ENCODE data around the gene TIPRL.

The TIPRL gene

GRCh38 chr1:168199056-168199455 is 20.3 kb downstream of the TIPRL start:
- TF ChIP-seq TAF1 (IDR thresholded peaks at IDR 0.05; ENCODE audit: borderline replicate concordance, insufficient read depth, low read length) (no peak), POLR2AphosphoS5 (IDR thresholded peaks at IDR 0.05; ENCODE audit: low read depth, low read length) (no peak), REST (IDR thresholded peaks at IDR 0.05; ENCODE audit: insufficient read depth in 1 of 2, low read depth in 2 of 2, low read length in 2 of 2) (no peak), SIN3A (IDR thresholded peaks at IDR 0.05; ENCODE audit: borderline replicate concordance, insufficient read depth, low read length) (no peak), FOXP2 (optimal IDR thresholded peaks at IDR 0.05; ENCODE audit: borderline replicate concordance, extremely low read depth, extremely low read length, insufficient read depth) (no peak)

- TF ChIP-seq TAF1 (IDR thresholded peaks at IDR 0.05; ENCODE audit: borderline replicate concordance, insufficient read depth, low read length) (no peak), SIN3A (IDR thresholded peaks at IDR 0.05; ENCODE audit: borderline replicate concordance, insufficient read depth, low read length) (no peak), REST (IDR thresholded peaks at IDR 0.05; ENCODE audit: insufficient read depth in 1 of 2, low read depth in 2 of 2, low read length in 2 of 2) (no peak), POLR2AphosphoS5 (IDR thresholded peaks at IDR 0.05; ENCODE audit: low read depth, low read length) (no peak), FOXP2 (optimal IDR thresholded peaks at IDR 0.05; ENCODE audit: borderline replicate concordance, extremely low read depth, extremely low read length, insufficient read depth) (no peak)
Observed at GRCh38 chr1:168202941-168203654, 24.3 kb downstream of the TIPRL start.

GRCh38 chr1:168206111-168206510 is 27.3 kb downstream of the TIPRL start:
- TF ChIP-seq SIN3A (IDR thresholded peaks at IDR 0.05; ENCODE audit: borderline replicate concordance, insufficient read depth, low read length) (no peak), TAF1 (IDR thresholded peaks at IDR 0.05; ENCODE audit: borderline replicate concordance, insufficient read depth, low read length) (no peak), FOXP2 (optimal IDR thresholded peaks at IDR 0.05; ENCODE audit: borderline replicate concordance, extremely low read depth, extremely low read length, insufficient read depth) (no peak)

- TF ChIP-seq REST (IDR thresholded peaks at IDR 0.05; ENCODE audit: insufficient read depth in 1 of 2, low read depth in 2 of 2, low read length in 2 of 2) (no peak), TAF1 (IDR thresholded peaks at IDR 0.05; ENCODE audit: borderline replicate concordance, insufficient read depth, low read length) (no peak), SIN3A (IDR thresholded peaks at IDR 0.05; ENCODE audit: borderline replicate concordance, insufficient read depth, low read length) (no peak), POLR2AphosphoS5 (IDR thresholded peaks at IDR 0.05; ENCODE audit: low read depth, low read length) (no peak), FOXP2 (optimal IDR thresholded peaks at IDR 0.05; ENCODE audit: borderline replicate concordance, extremely low read depth, extremely low read length, insufficient read depth) (no peak)
Observed at GRCh38 chr1:168210312-168210711, 31.6 kb downstream of the TIPRL start.

- TF ChIP-seq SIN3A (IDR thresholded peaks at IDR 0.05; ENCODE audit: borderline replicate concordance, insufficient read depth, low read length) = no peak
- TF ChIP-seq REST (IDR thresholded peaks at IDR 0.05; ENCODE audit: insufficient read depth in 1 of 2, low read depth in 2 of 2, low read length in 2 of 2) = no peak
- no peak for TF ChIP-seq FOXP2 (optimal IDR thresholded peaks at IDR 0.05; ENCODE audit: borderline replicate concordance, extremely low read depth, extremely low read length, insufficient read depth)
Observed at GRCh38 chr1:168213349-168213748, 34.6 kb downstream of the TIPRL start.
